Measurements from ENCODE around the gene CCDC142. TPM values are rescaled to one million over a fixed set of nuclear protein-coding genes. Genes with fewer than 3 reads are reported as not detected.
A peak's percentile ranks its signal among the peaks of the same experiment; 100 is the strongest.
"Not testable (repeated sequence)": the region's sequence is repeated elsewhere in the genome, so short reads cannot be mapped to it uniquely, and the experiment has no call there.

CCDC142 gene
- total RNA-seq, 1 donor from 2014 or later = 8.3 TPM

DNA sequence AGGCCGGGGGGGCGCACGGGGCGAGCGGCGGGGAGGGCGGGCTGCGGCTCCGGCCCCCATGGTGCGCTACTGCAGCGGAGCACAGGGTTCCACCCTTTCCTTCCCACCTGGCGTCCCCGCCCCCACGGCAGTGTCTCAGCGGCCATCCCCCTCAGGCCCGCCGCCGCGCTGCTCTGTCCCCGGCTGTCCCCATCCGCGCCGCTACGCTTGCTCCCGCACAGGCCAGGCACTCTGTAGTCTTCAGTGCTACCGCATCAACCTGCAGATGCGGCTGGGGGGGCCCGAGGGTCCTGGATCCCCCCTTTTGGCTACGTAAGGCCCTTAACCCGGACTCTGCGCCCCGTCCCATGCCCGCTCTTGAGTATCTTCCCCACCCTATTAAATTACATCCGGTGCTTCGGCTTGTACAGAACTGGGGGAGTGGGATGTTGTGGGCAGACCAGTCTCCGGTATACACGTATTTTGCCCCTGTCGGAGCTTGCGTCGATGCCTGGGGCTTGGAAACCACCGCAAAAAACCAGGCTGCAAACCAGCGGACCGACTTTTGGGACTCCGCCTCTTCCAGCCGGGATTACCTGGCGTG lies 25.2 kb downstream of the CCDC142 start:
- DNase-seq (ENCODE audit: missing footprints) (peak; percentile 82), ATAC-seq (peak; percentile 15)
- intact Hi-C loops (cut with DNase I) = no loop called here

DNA sequence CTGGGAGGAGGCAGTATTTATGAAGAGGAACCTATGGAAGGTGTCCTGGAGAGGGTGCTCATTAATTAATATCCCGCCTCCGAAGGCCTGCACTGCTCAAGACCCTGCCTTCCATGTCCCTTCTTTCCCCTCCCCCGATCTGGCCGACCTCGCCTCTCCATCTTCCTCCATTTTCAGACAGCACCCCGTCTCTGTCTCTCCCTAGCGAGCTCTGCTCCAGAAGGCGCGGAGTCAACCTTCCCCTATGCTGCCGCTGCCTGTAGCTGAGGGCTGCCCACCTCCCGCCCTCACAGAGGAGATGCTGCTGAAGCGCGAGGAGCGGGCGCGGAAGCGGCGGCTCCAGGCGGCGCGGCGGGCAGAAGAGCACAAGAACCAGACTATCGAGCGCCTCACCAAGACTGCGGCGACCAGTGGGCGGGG lies 25.7 kb downstream of the CCDC142 start:
- intact Hi-C loops (cut with DNase I) = no loop called here
- DNase-seq (ENCODE audit: missing footprints) (no peak), ATAC-seq (no peak)

DNA sequence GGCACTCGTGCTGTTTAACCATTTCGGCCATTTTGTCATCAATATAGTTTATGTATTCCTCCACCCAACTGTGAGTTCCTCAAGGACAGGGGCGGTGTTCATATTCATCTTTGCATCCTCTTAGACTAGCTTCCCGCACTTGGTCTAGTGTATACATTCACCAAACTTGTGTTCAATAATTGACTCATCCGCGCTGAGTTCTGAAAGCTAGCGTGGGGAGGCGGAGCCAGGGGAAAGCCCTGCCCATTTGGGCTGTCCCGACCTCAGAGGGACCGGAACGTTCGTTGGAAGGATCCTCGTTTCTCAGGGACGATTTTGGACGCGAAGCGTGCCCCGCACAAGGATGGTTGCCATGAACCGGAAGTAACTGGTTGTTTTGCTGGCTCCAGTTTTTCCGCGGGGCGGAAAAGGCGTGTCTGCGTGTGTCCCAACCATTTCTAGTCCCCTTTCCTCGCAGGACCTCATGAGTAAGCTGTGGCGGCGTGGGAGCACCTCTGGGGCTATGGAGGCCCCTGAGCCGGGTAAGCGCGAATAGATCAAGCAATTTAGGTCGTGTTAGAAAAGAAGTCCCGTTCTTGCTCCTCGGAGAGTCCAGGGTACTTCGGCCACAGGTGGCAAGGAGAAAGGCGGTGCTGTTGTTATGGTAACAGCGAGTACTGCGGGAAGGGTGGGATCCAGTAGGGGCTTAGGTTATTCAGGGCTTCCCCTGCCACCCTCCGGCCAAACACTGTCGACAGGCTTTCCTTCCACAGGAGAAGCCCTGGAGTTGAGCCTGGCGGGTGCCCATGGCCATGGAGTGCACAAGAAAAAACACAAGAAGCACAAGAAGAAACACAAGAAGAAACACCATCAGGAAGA lies 27.9 kb downstream of the CCDC142 start, which contains the start of gene INO80B:
INO80B (plus strand) TSS at position 434 of the 858 bp plus-strand sequence; CDS start at position 464, 30 bp downstream.
- DNase-seq (ENCODE audit: missing footprints) (peak; percentile 95), ATAC-seq (peak; percentile 68)
- intact Hi-C loops (cut with DNase I) = loop anchor here (2.0 kb wide), 1 partner anchor 28 kb away; the partner anchor contains the start of genes CCDC142 and TTC31

DNA sequence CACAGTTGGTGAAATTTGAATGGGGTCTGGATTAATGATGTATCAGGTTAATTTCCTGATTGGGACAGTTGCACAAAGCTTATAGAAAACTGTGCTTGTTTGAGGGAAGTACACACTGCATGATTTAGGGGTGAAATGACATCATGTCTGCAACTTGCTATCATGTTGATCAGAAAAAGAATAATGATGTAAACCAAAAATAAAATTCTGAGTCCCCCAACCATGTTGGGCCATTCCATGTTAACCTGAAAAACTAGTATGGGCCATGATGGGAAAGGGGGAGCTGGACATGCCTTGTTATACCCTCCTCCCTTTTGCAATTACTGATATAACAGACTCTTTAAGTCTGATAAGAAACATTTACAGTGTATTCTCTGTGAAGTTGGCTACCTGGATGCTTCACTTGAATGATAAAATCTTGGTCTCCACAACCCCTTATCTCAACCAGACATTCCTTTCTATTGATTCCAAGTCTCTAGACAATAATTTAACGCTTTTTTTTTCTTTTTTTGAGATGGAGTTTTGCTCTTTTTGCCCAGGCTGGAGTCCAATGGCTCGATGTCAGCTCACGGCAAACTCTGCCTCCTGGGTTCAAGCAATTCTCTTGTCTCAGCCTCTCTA lies 32.1 kb downstream of the CCDC142 start:
- no peak for DNase-seq (ENCODE audit: missing footprints)
- no peak for ATAC-seq
- intact Hi-C loops (cut with DNase I) = no loop called here

DNA sequence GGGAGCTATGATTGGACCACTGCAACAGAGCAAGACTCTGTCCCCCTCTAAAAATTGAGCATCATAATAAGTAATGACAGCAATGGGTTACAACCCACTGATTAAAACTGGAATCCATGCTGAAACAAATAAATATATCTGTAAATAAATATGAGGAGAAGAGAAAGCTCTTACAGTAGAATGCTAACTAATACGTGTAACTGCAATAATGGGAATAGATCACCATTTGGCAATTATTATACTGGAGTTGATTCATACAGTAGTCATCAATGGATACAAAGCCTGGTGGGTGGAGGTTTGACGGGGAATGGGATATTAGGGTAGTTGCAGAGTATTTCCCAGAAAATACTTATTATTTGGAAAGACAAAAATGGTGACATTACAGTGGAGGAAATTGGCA lies 34.0 kb downstream of the CCDC142 start:
- ATAC-seq (no peak), DNase-seq (ENCODE audit: missing footprints) (no peak)
- intact Hi-C loops (cut with DNase I) = no loop called here

DNA sequence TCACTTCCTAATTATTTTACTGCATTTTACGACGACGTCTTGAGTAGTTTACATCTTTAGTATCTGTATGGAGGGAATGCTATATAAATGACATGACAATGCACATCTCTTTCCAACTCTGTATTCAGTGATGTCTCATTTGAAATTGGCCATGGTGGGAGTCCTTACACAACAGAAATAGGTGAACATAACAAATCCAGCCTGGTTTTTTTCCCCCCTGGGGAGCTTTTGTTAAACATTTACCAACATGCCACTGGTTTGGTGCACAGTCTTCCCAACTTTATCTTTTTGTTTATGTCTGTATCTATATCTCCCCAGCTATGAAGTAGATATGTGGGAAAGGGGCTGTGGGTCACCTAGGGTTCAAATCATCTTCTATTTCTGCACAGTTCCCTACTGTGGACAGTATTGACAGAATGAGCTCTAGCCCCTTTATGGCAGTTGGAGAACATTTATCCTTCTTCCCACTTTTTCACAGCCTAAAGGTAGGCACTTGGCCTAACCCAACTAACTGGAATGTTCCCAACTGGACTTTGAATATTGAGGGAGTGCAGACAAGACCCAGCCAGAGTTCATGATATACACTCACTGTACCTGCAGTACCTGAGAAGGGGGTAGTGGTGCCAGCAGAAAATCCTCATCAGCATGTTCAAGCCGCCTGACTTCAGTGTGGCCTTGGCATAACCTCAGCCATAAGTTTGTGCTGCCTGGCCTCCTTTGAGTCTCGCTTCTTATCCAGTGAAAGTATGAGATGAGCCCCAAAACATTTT lies 35.4 kb downstream of the CCDC142 start:
- no peak for DNase-seq (ENCODE audit: missing footprints)
- no peak for ATAC-seq
- intact Hi-C loops (cut with DNase I) = no loop called here

DNA sequence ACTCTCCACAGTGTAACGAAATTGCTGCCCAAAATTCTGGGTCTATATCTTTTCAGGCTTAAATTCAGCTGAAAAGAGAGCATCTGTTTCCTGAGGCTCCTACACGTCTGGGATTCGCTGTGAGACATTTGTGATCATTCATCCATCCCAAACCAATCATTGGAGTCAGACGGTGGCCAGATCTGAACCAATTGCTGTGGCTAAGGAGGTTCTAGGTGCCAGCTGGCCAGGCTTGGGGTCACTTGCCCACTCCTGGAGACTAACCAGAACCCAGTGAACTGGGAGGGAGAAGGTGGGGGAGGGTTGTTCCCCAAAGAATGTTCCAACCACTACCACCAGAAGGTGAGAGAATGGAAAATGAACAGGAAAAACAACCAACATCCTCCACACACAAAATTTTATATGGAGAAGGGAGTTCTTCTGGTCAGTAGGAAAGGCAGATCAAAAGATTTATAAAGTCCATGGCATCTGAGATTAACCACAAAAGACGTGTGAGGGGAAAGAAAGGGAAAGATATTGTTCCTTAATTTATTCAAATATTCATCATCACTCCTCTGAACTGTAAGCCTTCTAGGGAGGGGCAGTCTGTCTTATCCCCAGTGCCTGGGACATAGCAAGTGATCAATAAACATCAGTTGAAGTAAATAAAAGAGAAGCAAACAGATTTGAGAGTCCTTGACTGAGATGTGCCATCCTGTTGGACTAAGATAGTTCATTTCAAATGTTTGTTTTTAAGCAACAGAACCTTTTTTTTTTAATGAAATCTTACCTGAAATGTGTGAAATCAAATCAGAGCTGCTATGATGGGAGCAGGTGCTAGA lies 38.1 kb downstream of the CCDC142 start:
- ATAC-seq = no peak
- intact Hi-C loops (cut with DNase I) = no loop called here
- DNase-seq (ENCODE audit: missing footprints) = no peak

DNA sequence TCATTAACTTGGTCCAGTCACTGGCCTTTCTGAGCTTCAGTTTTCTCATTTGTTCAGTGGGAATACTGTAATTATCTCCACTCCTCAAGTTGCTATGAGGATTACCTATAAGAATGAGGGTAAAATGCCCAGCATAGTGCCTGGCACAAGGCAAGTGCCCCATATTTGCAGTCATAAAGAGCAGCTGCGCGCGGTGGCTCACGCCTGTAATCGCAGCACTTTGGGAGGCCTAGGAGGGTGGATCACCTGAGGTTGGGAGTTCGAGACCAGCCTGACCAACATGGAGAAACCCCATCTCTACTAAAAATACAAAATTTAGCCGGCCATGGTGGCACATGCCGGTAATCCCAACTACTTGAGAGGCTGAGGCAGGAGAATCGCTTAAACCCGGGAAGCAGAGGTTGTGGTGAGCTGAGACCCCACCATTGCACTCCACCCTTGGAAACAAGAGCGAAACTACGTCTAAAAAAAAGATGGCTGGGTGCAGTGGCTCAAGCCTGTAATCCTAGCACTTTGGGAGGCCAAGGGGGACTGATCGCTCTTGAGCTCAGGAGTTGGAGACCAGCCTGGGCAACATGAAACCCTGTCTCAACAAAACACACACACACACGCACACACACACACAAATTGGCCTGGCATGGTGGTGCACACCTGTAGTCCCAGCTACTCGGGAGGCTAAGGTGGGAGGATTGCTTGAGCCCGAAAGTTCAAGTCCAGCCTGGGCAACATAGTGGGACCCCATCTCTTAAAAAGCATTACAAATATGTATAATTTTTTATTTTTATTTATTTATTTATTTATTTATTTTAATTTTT lies 40.1 kb downstream of the CCDC142 start:
- intact Hi-C loops (cut with DNase I); DNase-seq (ENCODE audit: missing footprints); ATAC-seq: not testable (repeated sequence)

DNA sequence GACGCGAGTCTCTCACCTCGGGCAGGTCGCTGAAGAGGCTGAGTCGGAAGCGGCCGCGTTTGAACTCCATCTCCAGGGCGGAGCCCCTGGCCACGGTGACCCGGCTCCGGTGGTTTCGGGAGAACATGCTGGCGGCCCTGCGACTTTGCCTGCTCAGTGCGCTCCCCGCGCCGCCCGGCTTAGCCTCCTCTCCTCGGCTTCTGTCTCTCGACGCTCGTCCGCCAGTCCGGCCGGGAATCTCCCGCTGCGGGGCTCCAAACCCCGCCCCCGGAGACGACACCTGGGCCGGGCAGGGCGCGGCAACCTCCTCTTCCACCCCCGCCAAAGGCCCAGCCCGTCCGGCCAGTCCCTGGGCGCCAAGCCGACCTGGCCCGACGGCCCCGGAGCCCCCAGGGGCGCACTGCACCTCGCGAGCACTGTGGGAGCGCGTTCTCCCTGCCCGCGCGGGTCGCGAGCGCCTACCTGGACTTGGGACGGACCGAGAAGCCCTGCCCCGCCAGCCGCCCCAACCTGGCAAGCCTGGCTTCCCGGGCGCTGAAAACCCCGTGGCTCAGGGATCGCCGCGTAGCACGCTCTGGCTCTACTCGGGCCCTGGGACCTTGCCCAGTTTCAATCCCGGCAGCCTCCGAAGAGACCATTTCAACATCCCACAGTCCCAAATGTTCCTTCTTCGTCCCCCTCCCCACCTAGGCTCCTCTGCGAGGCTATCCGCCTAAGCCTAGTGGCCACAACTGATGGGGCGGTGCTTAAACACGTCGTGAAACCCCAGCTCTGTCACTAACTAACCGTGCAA lies 40.9 kb downstream of the CCDC142 start, which contains the start of gene RTKN:
RTKN (minus strand) TSS at position 248 of the 793 bp plus-strand sequence; CDS start at position 127, 121 bp downstream.
- DNase-seq (ENCODE audit: missing footprints) (no peak), ATAC-seq (peak; percentile 6)
- intact Hi-C loops (cut with DNase I) = no loop called here

DNA sequence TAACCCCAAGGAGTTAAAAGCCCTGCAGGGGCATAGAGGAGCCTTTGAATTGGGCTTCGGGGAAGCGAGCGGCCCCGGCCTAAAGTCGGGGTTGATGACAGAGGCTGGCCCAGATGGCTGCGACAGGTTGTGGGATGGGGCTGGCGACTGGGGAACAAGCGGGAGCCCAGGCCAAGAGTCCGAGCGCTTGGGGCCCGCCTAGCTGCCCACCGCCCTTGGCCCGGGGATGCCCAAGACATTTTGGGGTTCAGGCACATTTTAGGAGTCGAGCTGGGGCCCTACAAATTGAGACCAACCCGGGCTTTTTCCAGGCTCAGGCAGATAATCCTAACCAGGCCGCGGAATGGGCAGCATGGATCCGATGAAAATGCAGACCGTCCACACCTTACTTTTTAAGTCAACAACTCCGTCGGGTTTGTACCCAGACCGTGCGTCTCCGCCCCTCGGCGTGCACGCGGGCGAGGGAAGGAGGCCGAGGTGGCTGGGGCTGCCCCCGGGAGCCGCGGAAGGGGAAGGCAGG lies 41.6 kb downstream of the CCDC142 start:
- ATAC-seq (peak; percentile 7), DNase-seq (ENCODE audit: missing footprints) (no peak)
- intact Hi-C loops (cut with DNase I) = no loop called here

DNA sequence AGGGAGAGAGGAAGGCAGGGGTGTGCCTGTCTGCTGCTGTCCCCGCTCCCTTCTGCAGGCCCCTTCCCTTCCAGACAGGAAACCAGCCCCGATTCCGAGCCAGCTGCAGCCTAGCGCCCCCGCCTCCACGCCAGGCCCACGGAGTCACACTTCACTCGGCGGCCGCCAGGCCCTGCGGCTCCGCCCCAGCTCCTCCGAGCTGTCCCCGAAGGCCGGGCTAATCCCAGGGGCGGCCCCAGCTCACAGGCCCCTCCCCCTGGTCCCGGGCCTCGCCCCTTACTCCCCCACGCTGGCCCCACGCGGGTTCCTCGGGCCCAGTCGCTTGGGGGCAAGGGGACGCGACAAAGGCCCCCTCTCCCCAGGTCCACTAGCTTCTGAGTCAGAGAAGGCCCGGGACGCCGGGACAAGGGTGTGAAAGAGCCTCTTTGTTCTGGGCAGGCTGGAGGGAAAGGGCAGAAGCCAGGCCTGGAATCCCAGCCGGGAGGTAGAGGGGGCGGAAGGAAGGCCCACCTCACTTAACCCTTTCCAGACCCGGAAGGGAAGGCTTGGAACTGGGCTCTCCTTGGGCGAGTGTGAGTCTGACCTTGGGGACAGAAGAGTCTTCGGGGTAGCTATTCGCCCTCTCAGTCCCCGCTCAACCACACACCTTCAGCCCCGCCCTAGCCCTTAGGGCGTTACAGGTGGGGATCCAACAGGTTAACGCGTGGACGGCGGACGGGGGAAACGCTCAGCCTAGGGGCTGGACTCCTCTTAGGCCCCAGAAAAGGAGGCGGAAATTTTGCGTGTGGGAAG lies 42.2 kb downstream of the CCDC142 start:
- peak; percentile 94 for DNase-seq (ENCODE audit: missing footprints)
- ATAC-seq = peak; percentile 94
- intact Hi-C loops (cut with DNase I) = no loop called here

DNA sequence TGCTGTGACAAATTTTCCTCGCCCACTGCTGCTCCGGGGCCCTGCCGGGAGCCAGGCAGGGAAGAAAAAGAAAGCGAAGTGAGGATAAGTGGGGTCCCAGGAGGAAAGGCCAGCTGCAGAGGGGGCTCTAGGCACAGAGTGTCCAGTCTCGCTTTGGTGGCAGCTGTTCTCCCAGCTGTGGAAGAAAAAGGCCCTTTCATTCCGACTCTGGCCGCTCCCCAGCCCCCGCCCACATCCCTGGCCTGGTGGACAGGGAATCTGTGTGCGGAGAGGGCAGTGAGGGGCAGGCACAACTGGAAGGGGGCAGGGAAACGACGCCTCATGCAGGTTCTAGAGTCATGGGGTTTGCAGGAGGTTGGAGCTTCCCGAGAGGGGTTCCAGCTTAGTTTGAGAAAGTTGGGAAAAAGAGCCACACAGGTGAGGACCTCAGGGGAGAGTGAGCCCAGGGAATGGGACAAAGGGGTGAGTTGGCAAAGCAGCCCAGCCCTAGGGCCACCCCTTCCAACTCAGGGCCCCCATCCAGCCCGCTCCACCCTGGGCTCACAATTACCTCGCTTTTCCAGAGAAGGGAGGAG lies 42.9 kb downstream of the CCDC142 start:
- intact Hi-C loops (cut with DNase I) = no loop called here
- DNase-seq (ENCODE audit: missing footprints) (peak; percentile 92), ATAC-seq (peak; percentile 70)

DNA sequence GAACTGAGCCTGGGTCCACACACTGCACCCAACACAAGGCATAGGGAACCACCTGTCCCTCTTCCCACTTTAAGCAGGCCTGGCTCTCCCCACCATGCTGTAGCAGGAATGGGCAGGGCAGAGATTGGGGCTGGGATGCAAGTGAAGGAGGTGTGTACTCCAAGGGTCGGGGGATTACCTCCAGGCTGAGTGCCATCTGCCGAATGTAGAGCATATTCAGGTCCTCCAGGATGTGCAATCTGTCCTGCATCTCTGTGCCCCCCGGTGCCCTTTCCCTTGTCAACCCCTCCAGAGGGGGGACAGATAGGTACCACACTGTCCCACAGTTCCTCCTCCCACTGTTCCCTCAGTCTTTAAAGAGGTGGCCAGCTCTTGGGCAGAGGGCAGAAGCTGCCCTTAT lies 43.4 kb downstream of the CCDC142 start:
- no peak for ATAC-seq
- no peak for DNase-seq (ENCODE audit: missing footprints)
- intact Hi-C loops (cut with DNase I) = no loop called here

DNA sequence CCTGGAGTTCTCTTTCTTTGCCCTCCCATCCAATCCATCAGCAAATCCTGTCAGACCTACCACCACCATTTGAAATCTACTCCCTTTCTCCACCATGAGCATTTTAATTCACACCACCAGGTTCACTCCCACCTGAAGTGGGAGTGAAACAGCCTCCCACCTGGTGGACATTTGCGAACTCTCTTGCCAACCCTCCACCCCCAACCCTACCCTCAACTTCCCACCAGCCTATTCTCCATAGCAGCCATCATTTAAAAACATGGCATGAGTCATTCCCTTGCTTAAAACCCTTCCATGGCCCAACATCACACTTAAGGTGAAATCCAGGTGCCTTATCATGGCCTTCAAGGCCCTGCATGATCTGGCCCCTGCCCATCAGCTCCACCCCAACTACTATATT lies 44.5 kb downstream of the CCDC142 start:
- no peak for DNase-seq (ENCODE audit: missing footprints)
- ATAC-seq = no peak
- intact Hi-C loops (cut with DNase I) = no loop called here
